Adipose tissue (tissue), 3 donors: ENCODE results near the gene TM9SF1. TPM values are rescaled to one million over a fixed set of nuclear protein-coding genes. Genes with fewer than 3 reads are reported as not detected.

ENCODE experiments used
- H3K27ac ChIP-seq: one replicate; pipeline ENCODE4 v1.5.1; 2013; ENCODE audit warnings: low read depth, low read length
- WGBS, 3 donors: extraction: QIAGEN DNeasy Blood & Tissue Kit; methylation state at CpG; one replicate each; pipeline ENCODE4 v1.1.7; 2013; 5-methylcytosine and 5-hydroxymethylcytosine counted together
- polyA plus RNA-seq, 3 donors: library from polyadenylated mRNA; stranded (reverse); fragments of 200-250 nt; gene quantifications; one replicate each; pipeline ENCODE4 v1.2.3, GENCODE V29; 2013
- donor health status: healthy with polysubstance abuse.
- donor health status: Bipolar disorder and iron deficiency.
- donor health status: healthy.

The TM9SF1 gene
- polyA plus RNA-seq, 3 donors: 13.6 to 44.0 (median 37.7) TPM

DNA sequence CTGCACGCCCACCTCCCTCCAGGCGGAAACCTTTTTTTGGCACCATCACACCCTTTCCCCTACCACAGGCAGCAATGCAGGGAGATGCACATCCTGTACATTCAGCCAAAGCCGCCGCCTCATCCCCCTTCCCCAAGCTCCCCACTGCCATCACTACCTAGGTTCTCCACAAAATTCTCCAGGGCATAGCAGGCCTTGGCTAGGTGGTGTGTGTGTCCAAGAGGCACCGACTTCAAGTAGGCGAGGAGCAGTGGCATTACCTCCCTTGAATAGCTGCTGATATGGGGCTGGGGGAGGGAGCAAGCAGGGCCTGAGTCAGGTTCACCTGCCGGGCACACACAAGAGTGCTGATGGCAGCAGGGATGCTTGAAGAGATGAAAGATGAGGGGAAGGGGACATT is 10.2 kb downstream of the TM9SF1 start:
- WGBS, 3 donors: 95 to 96% (median 95%) methylated on average over 7 of the region's 7 CpGs
- H3K27ac ChIP-seq: no peak overlapping the region

DNA sequence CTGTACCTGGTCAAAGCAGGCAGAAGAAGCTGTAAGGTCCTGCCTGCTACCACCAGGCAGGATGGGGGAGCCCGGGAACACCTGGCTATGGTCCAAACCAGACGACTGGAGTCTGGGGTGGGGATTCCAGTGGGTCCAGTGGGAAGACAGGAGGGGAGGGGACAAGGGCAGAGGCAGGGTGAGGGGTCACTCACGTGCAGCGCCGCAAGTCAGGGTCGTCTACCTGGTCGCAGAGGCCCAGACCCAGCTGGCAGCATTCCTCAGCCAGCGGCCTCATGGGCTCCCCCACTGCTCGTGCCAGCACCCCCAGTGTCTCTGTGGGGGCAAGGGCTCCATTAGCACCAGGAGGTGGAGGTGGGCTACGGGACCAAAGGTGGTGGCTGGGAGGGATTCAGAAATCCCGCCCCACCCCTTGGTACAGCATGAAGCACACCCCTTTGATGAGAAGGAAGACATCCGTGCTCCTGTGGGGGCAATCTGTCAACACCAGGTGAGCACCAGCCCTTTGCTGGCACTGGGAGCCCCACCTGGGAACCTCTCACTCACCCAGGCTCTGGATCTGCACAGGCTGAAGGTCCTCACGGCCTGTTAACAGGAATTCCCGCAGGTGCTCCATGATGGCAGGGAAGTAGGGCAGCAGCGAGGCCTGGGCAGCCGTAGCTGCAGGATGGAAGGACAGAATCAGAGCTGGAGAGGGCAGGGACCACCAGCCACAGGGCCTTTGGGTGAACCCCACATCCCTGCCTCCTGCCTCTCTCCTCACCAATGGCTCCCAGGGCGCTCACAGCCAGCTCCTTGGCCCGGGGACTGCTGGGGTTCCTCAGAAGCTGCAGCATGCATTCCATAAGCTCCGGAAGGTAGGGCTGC is 10.9 kb downstream of the TM9SF1 start:
- H3K27ac ChIP-seq: no peak overlapping the region
- WGBS, 3 donors: 89 to 90% (median 90%) methylated on average over 14 to 19 of the region's 19 CpGs

DNA sequence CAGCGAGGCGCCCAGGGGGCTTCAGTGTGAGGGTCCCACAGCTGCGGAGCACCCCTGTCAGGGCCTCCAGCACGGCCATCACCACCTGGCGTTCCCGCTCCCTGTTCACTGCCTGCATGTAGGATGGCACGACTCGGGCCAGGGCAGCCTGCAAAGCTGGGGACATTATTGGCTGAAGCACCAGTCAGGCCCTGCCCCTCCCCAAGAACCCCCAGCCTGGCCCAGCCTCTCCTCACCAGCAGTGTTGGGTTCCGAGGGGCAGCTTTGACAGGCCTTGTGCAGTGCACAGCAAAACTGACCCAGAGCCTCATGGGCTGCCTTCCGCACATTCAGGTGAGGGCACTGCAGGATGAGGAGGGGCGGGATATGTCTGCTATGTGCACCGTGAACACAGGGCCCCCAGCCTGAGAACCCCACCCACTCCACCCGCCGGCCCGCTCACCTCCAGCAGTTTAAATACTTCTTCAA is 12.2 kb downstream of the TM9SF1 start:
- no peak overlapping the region for H3K27ac ChIP-seq
- 89 to 95% (median 93%) methylated on average over 14 to 15 of the region's 15 CpGs for WGBS, 3 donors

DNA sequence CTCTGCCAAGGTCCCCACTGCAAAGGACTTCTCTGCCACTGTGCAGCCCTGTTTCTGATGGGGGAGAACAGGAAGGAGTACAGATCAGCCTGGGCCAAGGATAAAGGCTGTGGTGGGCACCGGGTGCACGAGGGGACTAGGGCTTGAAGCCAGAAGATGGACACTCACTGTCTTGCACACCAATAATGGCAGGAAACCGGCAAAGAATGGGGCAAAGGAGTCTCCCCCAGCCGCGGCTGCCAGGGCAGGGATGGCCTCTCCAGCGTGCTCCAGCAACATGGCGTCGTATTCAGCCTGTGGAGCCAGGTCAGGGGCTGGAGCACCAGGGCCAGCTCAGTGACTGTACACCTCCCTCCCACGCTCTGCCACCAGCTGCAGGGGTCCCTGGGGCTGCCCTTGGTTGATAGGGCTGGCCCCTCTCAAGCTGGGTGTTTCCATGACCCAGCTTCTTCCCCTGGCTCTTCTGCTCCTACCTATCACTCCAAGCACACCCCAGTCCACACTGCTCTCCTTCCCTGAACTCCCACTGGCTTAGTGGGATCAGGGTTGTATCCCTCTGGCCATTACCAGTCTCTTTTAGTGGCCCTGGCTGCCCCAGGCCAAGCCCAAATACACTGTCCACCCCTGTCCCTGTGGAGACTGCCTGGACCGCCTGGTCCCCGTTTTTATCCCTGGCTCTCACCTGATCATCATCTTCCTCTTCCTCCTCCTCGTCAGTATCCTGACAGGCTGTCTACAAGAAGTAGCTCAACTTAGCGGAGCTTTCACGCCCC is 12.9 kb downstream of the TM9SF1 start:
- H3K27ac ChIP-seq: no peak overlapping the region
- 86 to 87% (median 86%) methylated on average over 12 to 14 of the region's 14 CpGs for WGBS, 3 donors

DNA sequence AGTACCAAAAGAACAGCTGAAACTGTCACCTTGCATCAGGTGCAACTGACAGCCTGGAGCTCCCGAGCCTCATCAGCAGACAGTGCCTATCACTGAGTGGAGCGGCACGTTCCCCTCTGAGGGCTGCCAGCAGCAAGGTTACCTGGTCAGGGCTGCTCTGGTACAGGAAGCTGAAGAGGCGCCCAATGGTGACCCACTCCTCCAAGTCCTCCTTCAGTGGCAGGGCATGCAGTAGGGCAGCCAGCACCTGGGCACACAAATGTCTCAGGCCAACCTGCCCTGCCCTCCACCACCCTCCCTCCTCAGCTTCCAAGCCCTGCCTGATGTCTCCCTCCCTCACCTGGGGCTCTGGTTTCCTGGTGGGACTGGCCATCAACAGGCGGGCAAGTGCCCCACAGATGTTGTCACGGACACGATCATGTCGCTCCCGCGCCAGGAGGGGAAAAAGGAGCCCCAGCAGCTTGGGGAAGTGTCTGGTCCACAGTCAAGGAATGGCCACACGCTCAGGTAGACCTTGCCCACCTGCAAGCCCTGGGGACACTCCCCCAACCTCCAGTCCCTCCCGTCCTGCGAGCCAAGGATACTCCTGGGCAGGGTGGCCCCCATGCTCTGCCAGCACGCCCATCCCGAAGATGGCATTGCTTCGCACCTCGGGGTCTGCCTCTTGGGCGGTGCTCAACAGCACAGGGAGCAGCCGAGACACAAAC is 13.7 kb downstream of the TM9SF1 start:
- H3K27ac ChIP-seq: no peak overlapping the region

DNA sequence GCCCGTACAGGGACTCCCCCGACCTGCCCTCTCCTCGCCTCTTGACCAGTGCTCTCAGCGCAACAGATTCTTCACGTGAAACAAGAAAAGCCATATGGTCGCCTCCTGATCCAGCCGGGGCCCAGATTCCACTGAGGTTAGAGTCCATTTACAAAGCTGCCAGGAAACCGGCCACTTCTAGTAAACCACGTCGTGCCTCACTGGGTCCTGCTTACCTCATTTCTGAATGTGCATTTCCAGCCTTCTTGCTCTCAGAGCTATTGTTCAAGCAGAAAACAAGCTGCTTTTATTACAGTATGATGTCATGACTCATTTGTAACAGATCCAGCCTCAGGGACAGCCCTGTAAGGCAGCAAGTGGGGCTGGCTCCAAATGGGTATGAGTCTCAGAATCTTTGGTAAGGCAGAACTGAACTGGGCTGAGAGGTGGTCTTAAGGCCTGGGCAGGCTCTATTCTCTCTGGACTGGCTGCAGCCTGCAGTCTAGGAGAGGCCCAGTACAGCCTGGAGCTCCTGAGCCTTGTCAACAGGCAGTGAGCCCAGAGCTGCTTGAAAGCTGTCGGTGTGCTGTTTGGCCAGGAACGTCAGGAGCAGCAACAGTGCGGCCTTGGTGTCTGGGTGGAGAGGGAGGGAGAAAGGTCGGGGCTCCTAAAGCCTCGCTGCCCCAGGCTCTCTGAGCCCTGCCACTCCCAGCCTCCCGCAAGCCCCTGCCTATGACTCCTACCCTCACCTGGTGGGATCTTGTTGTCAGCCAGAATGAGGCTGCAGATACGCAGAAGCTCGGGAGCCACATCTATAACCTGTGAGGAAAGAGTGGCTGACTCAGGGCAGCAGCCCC is 15.1 kb downstream of the TM9SF1 start:
- H3K27ac ChIP-seq: no peak overlapping the region
- 69 to 83% (median 76%) methylated on average over 17 to 18 of the region's 18 CpGs for WGBS, 3 donors

More for the DNA sequence above, 13.7 kb downstream of the TM9SF1 start:
- 83 to 89% (median 87%) methylated on average over 19 of the region's 19 CpGs for WGBS, 3 donors

DNA sequence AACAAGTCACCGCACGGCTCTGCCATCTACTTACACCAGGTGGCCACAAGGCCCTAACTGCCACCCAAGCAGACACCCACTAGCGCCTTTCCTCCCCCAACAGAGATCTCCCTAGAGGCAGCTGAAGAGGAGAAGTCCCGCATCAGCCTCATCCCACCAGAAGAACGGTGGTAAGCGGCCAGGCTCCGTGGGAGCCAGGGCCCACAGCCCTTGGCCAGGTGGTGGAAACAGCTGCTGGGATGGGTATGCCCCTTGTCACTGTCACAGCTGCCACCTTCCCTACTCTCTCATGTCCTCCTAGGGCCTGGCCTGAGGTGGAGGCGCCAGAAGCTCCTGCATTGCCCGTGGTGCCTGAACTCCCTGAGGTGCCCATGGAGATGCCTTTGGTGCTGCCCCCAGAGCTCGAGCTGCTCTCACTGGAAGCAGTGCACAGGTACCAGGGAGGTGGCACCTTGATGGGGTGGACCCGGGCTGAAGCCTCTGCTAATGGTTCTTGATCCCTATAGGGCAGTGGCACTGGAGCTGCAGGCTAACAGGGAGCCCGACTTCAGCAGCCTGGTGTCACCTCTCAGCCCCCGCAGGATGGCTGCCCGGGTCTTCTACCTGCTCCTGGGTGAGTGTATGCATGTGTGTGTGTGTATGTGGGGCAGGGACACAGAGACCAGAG is 15.8 kb downstream of the TM9SF1 start:
- peak overlapping the region; percentile 41 for H3K27ac ChIP-seq
- 86 to 92% (median 89%) methylated on average over 14 of the region's 14 CpGs for WGBS, 3 donors

DNA sequence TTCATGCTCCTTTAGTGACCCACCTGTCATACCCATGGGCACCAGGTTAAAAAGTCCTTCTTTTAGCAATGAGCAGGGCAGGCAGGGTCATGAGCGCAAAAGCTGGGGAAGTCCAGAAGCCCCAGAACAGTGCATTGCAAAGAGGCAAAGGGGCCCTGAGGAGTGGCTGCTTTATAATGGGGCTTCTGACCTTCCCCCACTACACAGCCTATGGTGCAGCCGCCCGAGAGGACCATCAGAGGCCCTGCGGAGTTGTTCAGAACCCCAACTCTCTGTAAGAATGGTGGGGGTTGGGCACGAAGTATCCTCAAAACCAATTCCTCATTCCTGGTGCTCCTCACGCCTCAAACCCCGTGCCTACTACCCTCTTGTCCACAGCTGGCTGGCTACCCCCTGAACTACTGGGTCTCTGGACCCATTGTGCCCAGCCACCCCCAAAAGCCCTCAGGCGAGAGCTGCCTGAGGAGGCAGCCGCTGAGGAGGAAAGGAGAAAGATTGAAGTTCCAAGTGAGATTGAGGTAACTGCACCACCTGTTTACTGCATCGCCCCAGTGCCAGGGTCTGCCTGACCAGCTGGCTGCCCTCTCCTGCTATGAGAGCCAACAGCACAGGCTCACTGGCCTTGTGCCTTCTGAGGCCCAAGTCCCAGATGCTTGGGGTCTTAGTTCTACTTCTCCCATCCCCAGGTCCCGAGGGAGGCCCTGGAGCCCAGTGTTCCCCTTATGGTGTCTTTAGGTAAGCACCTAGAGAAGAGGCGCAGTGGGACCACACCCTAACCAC is 16.7 kb downstream of the TM9SF1 start:
- 90 to 94% (median 93%) methylated on average over 12 of the region's 12 CpGs for WGBS, 3 donors
- no peak overlapping the region for H3K27ac ChIP-seq

DNA sequence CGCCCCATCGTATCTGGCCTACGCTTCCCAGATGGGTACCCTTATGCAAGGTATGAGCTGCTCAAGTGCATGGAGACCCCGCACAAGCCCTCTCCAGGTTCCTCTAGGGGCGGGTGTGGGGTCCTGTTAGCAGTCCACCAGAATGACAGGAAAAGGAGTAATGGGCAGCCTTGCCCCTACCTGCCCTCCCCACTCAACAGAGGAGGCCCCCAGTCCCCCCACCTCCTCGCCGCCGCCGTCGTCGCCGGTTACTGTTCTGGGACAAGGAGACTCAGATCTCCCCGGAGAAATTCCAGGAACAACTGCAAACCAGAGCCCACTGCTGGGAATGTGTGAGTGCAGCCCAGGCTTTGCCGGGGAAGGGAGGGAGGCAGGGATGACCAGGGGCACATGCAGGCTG is 17.4 kb downstream of the TM9SF1 start:
- no peak overlapping the region for H3K27ac ChIP-seq
- 92 to 94% (median 92%) methylated on average over 14 of the region's 14 CpGs for WGBS, 3 donors

DNA sequence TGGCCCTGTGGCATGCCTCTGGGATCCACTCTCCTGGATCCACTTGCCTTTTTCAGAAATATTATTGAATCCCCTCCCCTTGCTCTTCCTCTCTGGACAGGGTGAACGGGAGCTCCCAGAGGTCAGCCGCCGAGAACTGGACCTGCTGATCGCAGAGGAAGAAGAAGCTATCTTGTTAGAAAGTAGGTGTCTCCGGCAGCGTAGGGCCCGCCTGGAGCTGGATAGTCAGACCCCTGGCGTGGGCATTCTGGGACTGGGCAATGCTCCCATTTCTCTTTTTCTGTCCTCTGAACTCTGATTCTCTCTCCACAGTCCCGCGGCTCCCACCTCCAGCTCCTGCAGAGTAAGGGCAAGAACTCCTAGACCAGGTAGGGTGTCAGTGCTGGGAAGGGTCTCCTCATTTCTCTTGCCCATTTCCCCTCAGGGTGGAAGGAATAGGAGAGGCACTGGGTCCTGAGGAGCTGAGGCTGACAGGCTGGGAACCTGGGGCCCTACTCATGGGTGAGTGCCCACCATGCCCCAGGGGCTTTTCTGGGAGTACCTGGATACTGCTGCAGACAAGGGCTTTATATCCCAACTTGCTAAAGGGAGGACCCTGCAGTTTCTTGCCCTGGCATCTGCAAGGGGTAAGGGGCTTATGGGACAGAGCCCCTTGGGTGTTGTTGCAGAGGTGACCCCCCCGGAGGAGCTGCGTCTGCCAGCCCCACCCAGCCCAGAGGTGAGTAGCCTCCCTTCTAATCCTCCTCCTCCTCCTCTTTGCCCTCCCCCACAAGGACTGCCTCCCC is 18.0 kb downstream of the TM9SF1 start:
- H3K27ac ChIP-seq: no peak overlapping the region
- WGBS, 3 donors: 88 to 91% (median 90%) methylated on average over 12 of the region's 12 CpGs

DNA sequence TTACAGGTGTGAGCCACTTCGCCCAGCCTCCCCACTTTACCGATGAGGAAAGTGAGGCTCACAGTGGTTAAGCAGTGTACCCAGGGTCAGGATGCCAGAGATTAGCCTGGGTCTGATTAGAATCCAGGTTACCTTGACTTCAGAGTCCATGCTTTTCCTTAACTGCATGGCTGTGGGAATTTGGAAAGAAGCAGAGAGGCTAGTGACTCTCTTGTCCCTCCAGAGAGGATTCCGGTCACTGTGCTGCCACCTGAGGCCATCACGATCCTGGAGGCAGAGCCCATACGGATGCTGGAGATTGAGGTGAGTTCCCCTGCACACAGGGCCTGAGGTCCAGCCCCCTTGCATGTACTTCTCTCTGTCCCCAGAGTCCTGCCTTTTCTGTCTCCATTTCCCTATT is 18.6 kb downstream of the TM9SF1 start:
- 94 to 95% (median 95%) methylated on average over 5 of the region's 5 CpGs for WGBS, 3 donors
- no peak overlapping the region for H3K27ac ChIP-seq

DNA sequence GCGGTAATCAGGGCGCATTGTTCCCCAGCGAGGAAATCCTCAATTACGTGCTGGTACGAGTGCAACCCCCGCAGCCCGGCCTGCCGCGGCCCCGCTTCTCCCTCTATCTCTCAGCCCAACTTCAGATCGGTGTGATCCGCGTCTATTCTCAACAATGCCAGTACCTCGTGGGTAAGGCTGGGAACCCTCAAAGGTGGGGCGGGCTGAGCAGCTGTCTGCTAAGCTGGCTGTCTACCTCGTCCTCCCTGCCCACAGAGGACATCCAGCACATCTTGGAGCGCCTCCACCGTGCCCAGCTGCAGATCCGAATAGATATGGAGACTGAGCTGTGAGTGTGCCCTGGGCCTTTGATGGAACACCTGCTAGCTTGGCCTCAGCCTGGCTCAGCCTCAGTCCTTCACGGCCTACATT is 22.4 kb downstream of the TM9SF1 start:
- H3K27ac ChIP-seq: no peak overlapping the region
- WGBS, 3 donors: 70 to 84% (median 71%) methylated on average over 20 of the region's 20 CpGs

DNA sequence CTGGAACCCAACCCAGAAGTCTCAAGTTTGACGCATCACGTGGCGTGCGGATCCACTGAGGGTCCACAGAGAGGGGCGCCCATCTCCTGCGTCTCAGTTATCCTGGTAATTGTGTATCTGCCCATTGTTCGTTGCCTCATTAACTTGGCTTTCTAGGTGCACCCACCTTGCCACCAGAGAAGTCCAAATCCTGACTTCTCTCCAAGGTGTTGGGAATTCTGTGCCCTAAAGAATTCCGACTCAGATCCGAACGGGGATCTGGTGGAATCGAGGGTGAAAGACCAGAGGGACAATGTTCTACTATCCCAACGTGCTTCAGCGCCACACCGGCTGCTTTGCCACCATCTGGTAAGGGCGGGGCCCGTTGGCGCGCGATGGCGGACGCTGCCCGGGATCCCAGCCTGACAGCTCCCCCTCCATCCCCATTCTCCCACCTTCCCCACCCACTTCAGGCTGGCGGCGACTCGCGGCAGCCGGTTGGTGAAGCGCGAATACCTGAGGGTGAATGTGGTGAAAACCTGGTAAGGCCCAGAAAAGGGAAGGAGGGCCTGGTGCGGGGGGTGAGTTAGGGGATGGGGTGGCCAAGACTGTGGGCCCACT is 22.9 kb downstream of the TM9SF1 start:
- 41 to 71% (median 49%) methylated on average over 30 of the region's 30 CpGs for WGBS, 3 donors
- H3K27ac ChIP-seq: no peak overlapping the region

DNA sequence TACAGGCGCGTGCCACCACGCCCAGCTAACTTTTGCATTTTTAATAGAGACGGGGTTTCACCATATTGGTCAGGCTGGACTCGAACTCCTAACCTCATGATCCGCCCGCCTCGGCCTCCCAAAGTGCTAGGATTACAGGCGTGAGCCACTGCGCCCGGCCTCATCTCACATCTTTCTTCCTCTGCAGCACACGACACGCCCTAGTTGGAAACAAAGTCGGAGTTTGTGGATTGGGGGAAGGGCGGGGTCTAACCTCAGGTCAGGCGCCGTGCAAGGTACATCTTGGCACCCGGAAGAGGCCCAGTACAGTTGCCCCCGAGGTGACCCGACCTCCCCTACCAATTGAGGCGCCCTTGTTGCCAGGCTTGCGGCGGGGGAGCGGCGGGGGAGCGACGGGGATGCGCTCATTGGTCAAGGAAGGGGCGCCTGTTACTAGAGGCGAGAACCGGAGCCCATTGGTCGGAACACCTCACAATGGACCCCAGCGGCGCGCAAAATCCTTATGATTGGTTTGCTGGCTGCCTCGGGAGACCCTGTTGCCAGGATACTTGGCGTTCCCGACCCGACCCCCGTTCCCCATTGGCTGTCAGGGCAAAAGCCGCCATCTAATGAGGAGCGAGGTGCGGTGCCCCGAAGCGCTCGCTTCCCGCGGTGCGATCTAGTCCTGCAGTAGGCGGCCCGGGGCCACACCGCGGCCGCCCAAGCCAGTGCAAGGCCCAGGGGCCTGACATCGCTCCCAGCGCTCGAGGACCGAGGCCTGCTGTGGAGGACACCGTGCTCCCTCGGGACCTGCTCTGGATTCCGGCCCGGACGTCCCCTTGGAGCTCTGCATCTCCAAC is 23.6 kb downstream of the TM9SF1 start, which contains the start of gene REC8:
REC8 (plus strand) TSS at position 659 of the 839 bp plus-strand sequence. CDS start 473 bp downstream, outside the sequence.
- H3K27ac ChIP-seq: no peak within 1 kb of the TSS

More for the DNA sequence above, 23.6 kb downstream of the TM9SF1 start, which contains the start of gene REC8:
- 16 to 44% (median 18%) methylated on average over 63 of the region's 63 CpGs for WGBS, 3 donors
